Nephron progenitor cell (in vitro differentiated cells): ENCODE data around the gene ARL17A.
"Not testable (repeated sequence)": the region's sequence is repeated elsewhere in the genome, so short reads cannot be mapped to it uniquely, and the experiment has no call there.

ENCODE experiments used
- DNase-seq: peaks from one replicate; pipeline ENCODE4 v3.0.0; 2021
- H3K27ac Mint-ChIP-seq: 2 replicates; pipeline ENCODE4 v1.8.0; 2021; ENCODE audit warnings: mild to moderate bottlenecking, moderate library complexity, mixed read lengths
- H3K27me3 Mint-ChIP-seq: 2 replicates; pipeline ENCODE4 v1.8.0; 2021; ENCODE audit warnings: mild to moderate bottlenecking, low read depth, mixed read lengths; ENCODE audit not compliant: poor library complexity
- H3K36me3 Mint-ChIP-seq: 2 replicates; pipeline ENCODE4 v1.8.0; 2021; ENCODE audit warnings: low read depth, mixed read lengths
- H3K4me1 Mint-ChIP-seq: 2 replicates; pipeline ENCODE4 v1.8.0; 2021; ENCODE audit warnings: mixed read lengths
- H3K4me3 Mint-ChIP-seq: 2 replicates; pipeline ENCODE4 v1.8.0; 2021; ENCODE audit warnings: mild to moderate bottlenecking, moderate library complexity, mixed read lengths
- H3K9me3 Mint-ChIP-seq: 2 replicates; pipeline ENCODE4 v1.8.0; 2021; ENCODE audit warnings: mild to moderate bottlenecking, moderate library complexity, mixed read lengths

ARL17A gene

DNA sequence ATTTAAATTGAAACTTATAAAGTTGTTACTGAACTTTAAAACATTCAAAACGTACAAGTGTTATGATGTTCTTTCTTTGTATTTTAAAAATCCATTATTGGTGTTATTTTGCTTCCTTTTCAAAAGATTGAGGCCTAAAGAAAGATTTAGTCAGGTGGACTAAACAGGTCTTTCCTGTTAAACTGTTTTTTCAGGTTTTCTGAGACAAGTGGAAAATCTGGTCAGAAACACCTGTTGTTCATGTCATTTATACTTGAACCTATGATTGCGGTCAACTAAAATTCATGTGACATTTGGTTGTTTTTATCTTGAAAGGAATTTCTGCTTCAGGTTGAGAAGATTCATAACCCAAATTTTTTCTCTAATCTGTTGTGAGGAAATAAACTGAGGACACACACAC is 98.2 kb downstream of the ARL17A start:
- DNase-seq, H3K27ac Mint-ChIP-seq, H3K9me3 Mint-ChIP-seq, H3K36me3 Mint-ChIP-seq, H3K4me1 Mint-ChIP-seq, H3K4me3 Mint-ChIP-seq, H3K27me3 Mint-ChIP-seq: not testable (repeated sequence)

DNA sequence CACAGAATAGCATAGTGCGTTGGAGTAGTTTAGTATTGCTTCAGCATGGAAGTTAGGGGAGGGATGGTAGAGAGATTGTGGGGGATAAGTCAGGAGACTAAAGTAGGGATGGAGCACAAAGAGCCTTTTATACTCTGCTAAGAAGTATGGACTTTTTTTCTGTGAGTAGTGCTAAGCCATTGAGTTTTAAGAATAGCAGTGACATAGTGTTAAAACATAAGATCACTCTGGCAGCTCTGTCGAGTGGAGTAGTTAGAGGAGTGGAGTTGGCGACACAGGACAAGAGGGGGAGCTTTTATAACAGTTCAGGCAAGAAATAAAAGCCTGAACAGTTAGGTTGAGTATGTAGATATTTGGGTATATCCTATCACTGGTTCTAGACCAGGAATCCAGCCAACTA is 100.7 kb downstream of the ARL17A start:
- H3K27ac Mint-ChIP-seq, H3K27me3 Mint-ChIP-seq, DNase-seq, H3K4me3 Mint-ChIP-seq, H3K36me3 Mint-ChIP-seq, H3K9me3 Mint-ChIP-seq, H3K4me1 Mint-ChIP-seq: not testable (repeated sequence)

DNA sequence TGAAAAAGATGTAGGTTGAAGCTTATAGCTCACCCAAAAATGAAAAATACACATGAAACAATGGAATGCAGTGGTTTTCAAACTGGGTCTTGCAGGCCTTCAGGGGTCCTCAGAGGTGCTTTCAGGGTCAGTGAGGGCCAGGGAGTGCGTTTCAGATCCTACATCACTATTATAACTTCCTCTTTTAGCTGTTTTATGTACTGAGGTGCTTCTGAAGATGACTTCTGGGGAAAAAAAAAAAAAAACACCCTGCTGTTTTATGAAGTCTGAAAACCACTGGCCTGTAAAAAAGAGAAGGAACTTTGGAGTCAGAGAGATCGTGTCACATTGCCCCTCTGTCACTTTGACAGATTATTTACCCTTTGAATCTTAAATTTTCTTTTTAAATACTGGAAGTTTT is 103.9 kb downstream of the ARL17A start:
- H3K9me3 Mint-ChIP-seq, H3K27ac Mint-ChIP-seq, H3K36me3 Mint-ChIP-seq, H3K27me3 Mint-ChIP-seq, DNase-seq, H3K4me1 Mint-ChIP-seq, H3K4me3 Mint-ChIP-seq: not testable (repeated sequence)

DNA sequence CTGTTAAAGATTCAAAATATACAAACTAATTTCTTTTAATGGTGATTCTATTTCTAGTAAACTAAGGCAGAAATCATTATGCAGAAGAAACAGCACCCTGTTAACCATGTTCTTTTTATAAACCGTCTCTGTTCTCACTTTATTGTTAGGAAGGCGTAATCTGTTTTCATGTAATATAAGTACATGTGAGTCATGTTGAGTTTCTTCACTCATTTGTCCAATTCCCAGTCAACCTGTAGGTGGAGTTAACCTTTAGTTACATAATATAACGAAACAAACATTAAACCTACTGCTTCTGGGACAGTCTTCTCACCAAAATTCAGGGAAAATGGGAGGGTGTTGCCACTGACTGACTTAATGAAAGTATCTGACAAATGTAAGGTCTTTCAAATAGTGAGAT is 105.0 kb downstream of the ARL17A start:
- not testable (repeated sequence) for DNase-seq, H3K27me3 Mint-ChIP-seq, H3K27ac Mint-ChIP-seq, H3K4me1 Mint-ChIP-seq, H3K4me3 Mint-ChIP-seq, H3K9me3 Mint-ChIP-seq, H3K36me3 Mint-ChIP-seq

DNA sequence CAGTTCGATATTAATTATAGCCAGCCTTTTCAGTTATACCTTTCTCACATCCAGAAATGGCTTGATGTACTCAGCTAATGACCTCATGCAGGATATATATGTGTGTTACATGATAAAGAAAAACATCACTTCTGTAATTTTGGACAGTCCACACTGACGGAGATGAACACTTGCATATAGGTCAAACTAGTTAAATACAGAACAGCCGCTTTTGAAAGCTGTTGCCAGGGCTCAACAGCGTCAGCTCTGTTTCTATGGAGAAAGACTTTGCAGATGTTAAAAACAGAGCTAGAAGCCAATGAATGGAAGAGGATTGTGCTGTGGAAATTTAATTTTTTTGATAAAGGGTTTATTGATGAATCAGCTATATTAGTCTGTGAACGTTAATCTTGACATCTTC is 111.9 kb downstream of the ARL17A start:
- not testable (repeated sequence) for H3K27me3 Mint-ChIP-seq, H3K36me3 Mint-ChIP-seq, H3K9me3 Mint-ChIP-seq, DNase-seq, H3K4me1 Mint-ChIP-seq, H3K27ac Mint-ChIP-seq, H3K4me3 Mint-ChIP-seq
